Measurements from ENCODE around the gene PIPOX.

PIPOX gene

GRCh38 chr17:29048440-29049368 lies 5.8 kb downstream of the PIPOX start:
- H3K9me3 ChIP-seq (ENCODE audit: control insufficient read depth, insufficient read depth, low read length) = no peaks in the 10 kb centered on the region
- peaks cover 34% of the 10 kb centered on the region for H3K4me1 ChIP-seq (ENCODE audit: insufficient read depth, low read length)
- no peak overlapping the region for H3K9ac ChIP-seq (ENCODE audit: low read depth, low read length)
- H3K36me3 ChIP-seq (ENCODE audit: insufficient read depth, low read length) = no peaks in the 10 kb centered on the region; the same call in 1 of the 2 replicates

GRCh38 chr17:29049541-29050145 lies 6.7 kb downstream of the PIPOX start:
- no peak overlapping the region for H3K9ac ChIP-seq (ENCODE audit: low read depth, low read length)
- no peaks in the 10 kb centered on the region; the same call in 1 of the 2 replicates for H3K36me3 ChIP-seq (ENCODE audit: insufficient read depth, low read length)
- no peaks in the 10 kb centered on the region for H3K9me3 ChIP-seq (ENCODE audit: control insufficient read depth, insufficient read depth, low read length)
- peaks cover 25% of the 10 kb centered on the region for H3K4me1 ChIP-seq (ENCODE audit: insufficient read depth, low read length)

GRCh38 chr17:29050176-29050575 lies 7.2 kb downstream of the PIPOX start:
- Histone ChIP-seq H3K9me3 (ENCODE audit: control insufficient read depth, insufficient read depth, low read length) (no peaks in the 10 kb centered on the region), H3K36me3 (ENCODE audit: insufficient read depth, low read length) (no peaks in the 10 kb centered on the region; the same call in 1 of the 2 replicates), H3K4me1 (ENCODE audit: insufficient read depth, low read length) (peaks cover 22% of the 10 kb centered on the region), H3K9ac (ENCODE audit: low read depth, low read length) (no peak overlapping the region)

GRCh38 chr17:29051194-29051593 lies 8.3 kb downstream of the PIPOX start:
- H3K9me3 ChIP-seq (ENCODE audit: control insufficient read depth, insufficient read depth, low read length) = no peaks in the 10 kb centered on the region
- no peak overlapping the region for H3K9ac ChIP-seq (ENCODE audit: low read depth, low read length)
- H3K36me3 ChIP-seq (ENCODE audit: insufficient read depth, low read length) = no peaks in the 10 kb centered on the region; the same call in 1 of the 2 replicates
- H3K4me1 ChIP-seq (ENCODE audit: insufficient read depth, low read length) = peaks cover 18% of the 10 kb centered on the region

GRCh38 chr17:29051731-29052130 lies 8.8 kb downstream of the PIPOX start:
- no peaks in the 10 kb centered on the region for H3K9me3 ChIP-seq (ENCODE audit: control insufficient read depth, insufficient read depth, low read length)
- peaks cover 18% of the 10 kb centered on the region for H3K4me1 ChIP-seq (ENCODE audit: insufficient read depth, low read length)
- no peaks in the 10 kb centered on the region; the same call in 1 of the 2 replicates for H3K36me3 ChIP-seq (ENCODE audit: insufficient read depth, low read length)
- no peak overlapping the region for H3K9ac ChIP-seq (ENCODE audit: low read depth, low read length)

GRCh38 chr17:29054835-29055234 lies 11.9 kb downstream of the PIPOX start:
- H3K36me3 ChIP-seq (ENCODE audit: insufficient read depth, low read length) = no peaks in the 10 kb centered on the region; the same call in 1 of the 2 replicates
- H3K9me3 ChIP-seq (ENCODE audit: control insufficient read depth, insufficient read depth, low read length) = no peaks in the 10 kb centered on the region

GRCh38 chr17:29057361-29057760 lies 14.4 kb downstream of the PIPOX start:
- H3K9ac ChIP-seq (ENCODE audit: low read depth, low read length) = no peak overlapping the region
- H3K9me3 ChIP-seq (ENCODE audit: control insufficient read depth, insufficient read depth, low read length) = no peaks in the 10 kb centered on the region
- peaks cover 24% of the 10 kb centered on the region for H3K4me1 ChIP-seq (ENCODE audit: insufficient read depth, low read length)
- H3K36me3 ChIP-seq (ENCODE audit: insufficient read depth, low read length) = no peaks in the 10 kb centered on the region; the same call in 1 of the 2 replicates

More at GRCh38 chr17:29054835-29055234, 11.9 kb downstream of the PIPOX start:
- peaks cover 6% of the 10 kb centered on the region; the same call in 1 of the 2 replicates for H3K4me1 ChIP-seq (ENCODE audit: insufficient read depth, low read length)
- H3K9ac ChIP-seq (ENCODE audit: low read depth, low read length) = no peak overlapping the region

GRCh38 chr17:29058391-29058790 lies 15.4 kb downstream of the PIPOX start:
- no peak overlapping the region for H3K9ac ChIP-seq (ENCODE audit: low read depth, low read length)
- H3K36me3 ChIP-seq (ENCODE audit: insufficient read depth, low read length) = no peaks in the 10 kb centered on the region

GRCh38 chr17:29059281-29059680 lies 16.3 kb downstream of the PIPOX start:
- Histone ChIP-seq H3K9me3 (ENCODE audit: control insufficient read depth, insufficient read depth, low read length) (no peaks in the 10 kb centered on the region), H3K4me1 (ENCODE audit: insufficient read depth, low read length) (peaks cover 35% of the 10 kb centered on the region), H3K9ac (ENCODE audit: low read depth, low read length) (no peak overlapping the region), H3K36me3 (ENCODE audit: insufficient read depth, low read length) (no peaks in the 10 kb centered on the region)

More at GRCh38 chr17:29058391-29058790, 15.4 kb downstream of the PIPOX start:
- H3K4me1 ChIP-seq (ENCODE audit: insufficient read depth, low read length) = peaks cover 33% of the 10 kb centered on the region
- H3K9me3 ChIP-seq (ENCODE audit: control insufficient read depth, insufficient read depth, low read length) = no peaks in the 10 kb centered on the region

- Histone ChIP-seq H3K9me3 (ENCODE audit: control insufficient read depth, insufficient read depth, low read length) (no peaks in the 10 kb centered on the region), H3K9ac (ENCODE audit: low read depth, low read length) (no peak overlapping the region), H3K4me1 (ENCODE audit: insufficient read depth, low read length) (peaks cover 35% of the 10 kb centered on the region)
Observed at GRCh38 chr17:29060475-29060874, 17.5 kb downstream of the PIPOX start.

GRCh38 chr17:29061036-29061435 lies 18.1 kb downstream of the PIPOX start:
- Histone ChIP-seq H3K9me3 (ENCODE audit: control insufficient read depth, insufficient read depth, low read length) (no peaks in the 10 kb centered on the region), H3K9ac (ENCODE audit: low read depth, low read length) (no peak overlapping the region), H3K4me1 (ENCODE audit: insufficient read depth, low read length) (peaks cover 35% of the 10 kb centered on the region), H3K36me3 (ENCODE audit: insufficient read depth, low read length) (no peaks in the 10 kb centered on the region)

More at GRCh38 chr17:29060475-29060874, 17.5 kb downstream of the PIPOX start:
- no peaks in the 10 kb centered on the region for H3K36me3 ChIP-seq (ENCODE audit: insufficient read depth, low read length)

GRCh38 chr17:29062215-29062614 lies 19.3 kb downstream of the PIPOX start:
- peaks cover 35% of the 10 kb centered on the region for H3K4me1 ChIP-seq (ENCODE audit: insufficient read depth, low read length)
- no peaks in the 10 kb centered on the region for H3K36me3 ChIP-seq (ENCODE audit: insufficient read depth, low read length)
- H3K9me3 ChIP-seq (ENCODE audit: control insufficient read depth, insufficient read depth, low read length) = no peaks in the 10 kb centered on the region
- H3K9ac ChIP-seq (ENCODE audit: low read depth, low read length) = no peak overlapping the region

- Histone ChIP-seq H3K9ac (ENCODE audit: low read depth, low read length) (no peak overlapping the region), H3K36me3 (ENCODE audit: insufficient read depth, low read length) (no peaks in the 10 kb centered on the region), H3K9me3 (ENCODE audit: control insufficient read depth, insufficient read depth, low read length) (no peaks in the 10 kb centered on the region), H3K4me1 (ENCODE audit: insufficient read depth, low read length) (peaks cover 35% of the 10 kb centered on the region)
Observed at GRCh38 chr17:29063992-29064391, 21.1 kb downstream of the PIPOX start.

- Histone ChIP-seq H3K36me3 (ENCODE audit: insufficient read depth, low read length) (no peaks in the 10 kb centered on the region), H3K9ac (ENCODE audit: low read depth, low read length) (no peak overlapping the region), H3K4me1 (ENCODE audit: insufficient read depth, low read length) (peaks cover 31% of the 10 kb centered on the region), H3K9me3 (ENCODE audit: control insufficient read depth, insufficient read depth, low read length) (no peaks in the 10 kb centered on the region)
Observed at GRCh38 chr17:29066047-29066446, 23.1 kb downstream of the PIPOX start.

Measured in ES-I3 (cell line).